GM10266 (cell line): ENCODE measurements around the gene PRDM16.

Experiments
- DNase-seq: peaks from one replicate; pipeline ENCODE4 v3.0.0; 2012; ENCODE audit errors: extremely low spot score
- TF ChIP-seq, protein P1 (sequence below): IDR thresholded peaks from 2 replicates; pipeline ENCODE4 v1.5.1; 2012; ENCODE audit warnings: mild to moderate bottlenecking, low read depth; ENCODE audit not compliant: control insufficient read depth, insufficient read depth; ENCODE audit errors: missing control alignments

Gene PRDM16

DNA sequence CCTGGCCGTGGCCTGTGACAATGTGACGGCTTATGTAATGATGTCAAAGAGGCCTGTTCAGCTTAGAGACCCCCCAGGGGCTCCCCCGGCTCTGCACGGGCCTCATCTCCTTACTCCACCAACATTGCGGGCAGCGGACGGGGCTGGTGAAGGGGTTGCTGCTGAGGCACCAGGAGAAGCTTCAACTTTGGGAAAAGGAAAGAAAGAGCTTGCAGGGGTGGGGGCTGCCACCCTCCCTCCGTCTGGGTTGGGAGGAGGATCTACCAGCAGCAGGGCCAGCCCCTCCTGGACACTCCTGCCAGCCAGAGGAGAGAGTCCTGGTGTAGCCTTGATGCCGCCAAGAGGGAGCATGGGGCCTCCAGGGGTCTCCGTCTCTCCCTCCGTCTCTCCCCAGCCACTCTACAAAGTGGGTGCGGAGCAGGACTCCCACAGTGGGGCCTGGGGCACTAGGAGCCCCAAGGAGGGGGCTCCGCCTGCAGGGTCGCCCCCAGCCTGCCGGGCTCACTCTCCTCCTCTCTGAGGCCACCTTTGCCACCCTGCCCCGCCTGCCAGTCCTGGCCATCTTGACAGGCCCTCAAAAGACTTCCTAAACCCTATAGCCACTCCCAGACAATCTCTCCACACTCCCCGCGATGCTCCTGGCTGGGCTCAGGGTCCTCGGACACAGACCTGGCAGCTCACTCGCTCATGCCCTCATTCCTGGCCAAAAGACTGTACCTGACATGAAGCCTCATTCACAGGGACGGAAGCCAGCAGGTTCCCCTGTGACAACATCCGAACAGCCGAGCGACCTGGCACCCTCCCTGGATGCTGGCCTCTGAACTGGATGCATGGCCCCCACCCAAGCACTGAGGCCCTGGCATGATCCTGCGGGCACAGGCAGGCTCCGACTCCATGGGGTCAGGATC is 255.0 kb downstream of the PRDM16 start:
- no peak for DNase-seq
- TF ChIP-seq, protein P1, sequence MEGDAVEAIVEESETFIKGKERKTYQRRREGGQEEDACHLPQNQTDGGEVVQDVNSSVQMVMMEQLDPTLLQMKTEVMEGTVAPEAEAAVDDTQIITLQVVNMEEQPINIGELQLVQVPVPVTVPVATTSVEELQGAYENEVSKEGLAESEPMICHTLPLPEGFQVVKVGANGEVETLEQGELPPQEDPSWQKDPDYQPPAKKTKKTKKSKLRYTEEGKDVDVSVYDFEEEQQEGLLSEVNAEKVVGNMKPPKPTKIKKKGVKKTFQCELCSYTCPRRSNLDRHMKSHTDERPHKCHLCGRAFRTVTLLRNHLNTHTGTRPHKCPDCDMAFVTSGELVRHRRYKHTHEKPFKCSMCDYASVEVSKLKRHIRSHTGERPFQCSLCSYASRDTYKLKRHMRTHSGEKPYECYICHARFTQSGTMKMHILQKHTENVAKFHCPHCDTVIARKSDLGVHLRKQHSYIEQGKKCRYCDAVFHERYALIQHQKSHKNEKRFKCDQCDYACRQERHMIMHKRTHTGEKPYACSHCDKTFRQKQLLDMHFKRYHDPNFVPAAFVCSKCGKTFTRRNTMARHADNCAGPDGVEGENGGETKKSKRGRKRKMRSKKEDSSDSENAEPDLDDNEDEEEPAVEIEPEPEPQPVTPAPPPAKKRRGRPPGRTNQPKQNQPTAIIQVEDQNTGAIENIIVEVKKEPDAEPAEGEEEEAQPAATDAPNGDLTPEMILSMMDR, result no peak

DNA sequence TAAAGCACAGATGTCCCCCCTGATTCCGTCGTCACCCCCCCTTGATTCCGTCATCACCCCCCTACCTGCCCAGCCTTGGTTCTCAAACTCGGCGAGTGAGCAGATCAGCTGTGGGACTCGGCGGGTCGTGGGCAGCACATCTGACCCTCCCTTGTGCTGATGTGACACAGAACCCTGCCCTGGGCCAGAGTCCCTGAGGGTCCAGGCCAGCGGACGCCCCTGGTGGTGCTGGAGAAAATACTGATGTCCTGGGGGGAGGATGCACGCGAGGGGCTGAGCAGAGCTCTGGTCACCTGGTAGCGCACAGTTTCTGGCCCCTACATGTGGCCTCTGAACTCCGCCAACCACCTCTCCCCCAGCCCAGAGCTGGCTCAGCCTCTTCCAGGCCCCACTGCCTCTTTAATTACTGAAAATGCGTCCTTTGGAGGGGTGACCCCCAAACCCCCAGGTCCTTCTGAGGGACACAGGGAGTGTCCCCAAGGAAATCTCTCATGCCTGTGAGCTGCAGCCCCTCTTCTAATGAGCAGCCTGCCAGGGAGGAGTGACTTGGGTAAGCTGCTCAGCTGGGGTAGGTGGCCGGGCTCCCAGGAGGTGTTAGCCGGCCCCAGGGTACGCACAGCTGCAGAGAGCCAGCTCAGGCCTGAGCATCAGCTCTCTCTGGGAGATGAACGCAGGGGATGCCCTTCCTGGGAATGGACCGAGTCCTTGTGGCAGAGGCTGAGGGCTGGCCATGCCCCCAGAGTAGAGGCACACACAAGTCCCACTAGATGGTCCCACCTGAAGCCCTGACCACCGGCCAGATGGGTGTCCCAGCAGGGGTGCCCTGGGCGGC is 255.9 kb downstream of the PRDM16 start:
- DNase-seq, result no peak
- TF ChIP-seq, protein P1, result no peak

DNA sequence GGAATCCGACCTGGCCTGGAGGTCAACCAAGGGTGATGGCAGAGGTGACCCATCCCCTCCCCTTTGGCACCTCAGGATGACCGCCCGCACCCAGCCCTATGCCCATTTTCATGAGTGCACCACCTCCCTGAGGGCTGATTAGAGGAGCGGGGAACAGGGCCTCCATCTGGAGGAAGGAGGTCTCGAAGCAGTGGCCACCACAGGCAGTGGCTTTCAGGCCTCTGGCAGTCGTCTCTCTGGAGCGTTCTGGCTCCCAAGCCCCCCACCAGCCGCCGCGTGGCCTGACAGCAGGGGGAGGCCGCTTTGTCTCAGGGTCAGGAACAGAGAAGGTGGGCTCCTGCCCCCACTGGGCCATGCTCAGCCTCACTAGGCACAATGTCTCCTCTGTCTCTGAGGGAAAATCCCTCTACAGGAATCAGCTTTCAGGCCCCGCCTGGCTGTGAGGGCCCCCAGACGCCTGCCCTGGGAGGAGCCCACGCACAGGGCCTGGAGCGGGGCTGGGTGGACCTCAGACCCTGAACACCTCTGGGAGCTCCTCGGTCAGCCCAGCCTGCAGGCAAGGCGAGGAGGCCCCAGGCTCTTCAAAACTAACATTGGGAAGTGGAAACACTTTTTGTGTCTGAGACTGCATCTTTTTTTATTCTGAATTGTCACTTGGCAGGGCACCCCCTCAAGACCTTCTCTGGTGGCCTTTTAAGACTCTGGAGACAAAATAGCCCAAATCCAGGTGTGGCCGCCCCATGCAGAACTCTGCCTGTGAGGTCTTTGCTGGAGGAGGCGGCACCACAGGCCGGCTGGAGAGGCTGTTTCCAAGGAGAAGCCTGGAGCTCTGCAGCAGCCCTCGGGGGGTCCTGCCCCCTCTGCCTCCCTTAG is 257.7 kb downstream of the PRDM16 start:
- no peak for DNase-seq
- TF ChIP-seq, protein P1, result no peak

DNA sequence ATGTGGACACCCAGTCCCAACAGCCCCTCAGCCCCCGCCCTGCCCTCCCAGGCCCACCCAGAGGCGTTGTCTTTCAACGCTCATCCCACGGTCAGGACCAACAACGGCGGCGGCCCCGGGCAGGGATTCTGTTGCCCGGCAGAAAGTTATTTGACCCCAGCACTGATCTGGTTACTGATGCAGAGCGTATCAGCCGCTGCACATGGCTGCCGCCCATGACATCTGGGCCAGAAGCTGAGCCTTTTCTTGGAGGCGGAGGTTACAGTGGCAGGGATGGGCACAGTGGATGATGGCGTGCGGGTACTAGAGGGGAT is 258.3 kb downstream of the PRDM16 start:
- TF ChIP-seq, protein P1, result no peak
- no peak for DNase-seq

DNA sequence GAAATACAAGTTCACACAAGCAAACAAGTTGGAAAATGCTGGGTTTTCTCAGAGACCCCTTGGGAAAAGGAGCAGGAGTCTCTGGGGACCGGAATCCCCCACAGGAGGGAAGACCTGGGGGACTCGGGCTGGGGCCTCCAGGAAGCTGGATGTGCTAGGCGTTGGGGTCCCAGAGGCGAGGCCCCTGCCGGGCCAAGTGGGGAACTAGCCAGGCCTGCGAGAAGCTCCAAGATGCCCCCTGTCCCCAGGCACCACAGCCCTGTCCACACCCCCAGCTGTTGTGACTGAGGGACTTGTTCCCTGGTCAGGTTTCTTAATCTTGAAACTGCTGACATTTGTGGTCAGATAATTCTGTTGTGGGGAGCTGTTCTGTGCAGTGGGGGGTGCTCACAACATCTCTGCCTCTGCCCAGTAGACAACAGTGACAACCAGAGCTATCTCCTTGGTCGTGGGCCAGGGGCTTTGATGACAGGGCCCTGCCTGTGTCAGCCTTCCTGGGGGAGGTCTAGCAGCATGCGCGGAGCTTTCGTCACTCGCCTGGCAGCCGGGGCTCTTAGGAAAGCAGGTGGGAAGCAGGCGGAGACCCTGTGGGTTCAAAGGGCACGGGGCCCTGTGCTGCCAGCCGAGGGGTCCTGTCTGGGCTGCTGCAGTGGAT is 259.1 kb downstream of the PRDM16 start:
- TF ChIP-seq, protein P1, result no peak
- DNase-seq, result no peak

DNA sequence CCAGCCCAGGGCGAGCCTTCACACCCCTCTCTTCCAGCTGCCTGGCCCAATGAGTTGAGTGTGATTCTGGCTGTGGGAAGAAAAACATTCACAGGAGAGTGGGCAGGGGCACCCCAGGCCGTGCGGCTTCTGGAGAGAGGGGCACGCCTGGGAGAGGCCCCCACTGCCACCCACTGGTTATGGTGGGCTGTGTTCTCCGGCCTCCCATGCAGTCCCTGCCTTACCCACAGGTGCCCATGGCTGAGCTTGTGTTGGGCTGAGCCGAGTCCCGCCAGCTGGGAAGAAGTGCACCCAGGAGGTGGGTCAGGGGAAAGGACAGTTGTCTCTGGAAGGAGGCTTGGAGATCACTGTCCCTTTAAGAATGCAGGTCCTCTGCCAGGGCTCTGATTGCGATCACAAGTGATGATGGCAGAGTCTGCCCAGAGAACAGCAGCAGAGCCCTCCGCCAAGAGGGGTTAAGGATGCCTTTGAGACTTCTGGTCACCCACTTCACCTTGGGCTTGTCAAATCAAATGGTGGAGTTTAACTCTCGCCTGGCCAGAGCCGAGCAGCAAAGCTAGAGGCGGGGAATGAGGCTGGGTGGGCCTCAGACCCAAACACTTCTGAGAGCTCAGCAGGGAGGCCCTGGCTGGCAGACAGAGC is 260.8 kb downstream of the PRDM16 start:
- no peak for DNase-seq
- TF ChIP-seq, protein P1, result no peak
